IMR-90 (cell line): Measurements from ENCODE around the gene NTSR2. TPM values are rescaled to one million over a fixed set of nuclear protein-coding genes. Genes with fewer than 3 reads are reported as not detected.

Experiments used
- ATAC-seq: fragments of 200-7000 bp; cut with Tn5 transposase; 2 replicates; pipeline ENCODE4 v1.9.1; 2020; ENCODE audit warnings: low read depth, mild to moderate bottlenecking, moderate library complexity
- BruUV-seq: library from RNA; stranded (reverse); fragments of 400-500 nt; replicated peaks from 2 replicates; lab custom pipeline; 2021; lab: Mats Ljungman, UMichigan
- CTCF ChIA-PET: fragments of 300-600 bp; formaldehyde crosslinking; extraction: SDS; loops from one replicate; lab custom pipeline; 2021; ENCODE audit warnings: antibody characterized with exemption; lab: Yijun Ruan, JAX
- POLR2A ChIA-PET: fragments of 300-600 bp; sonication (Branson Sonifier 250); formaldehyde crosslinking; loops from one replicate; lab custom pipeline; 2022; ENCODE audit warnings: antibody characterized with exemption; ENCODE audit not compliant: unreplicated experiment; lab: Charles Lee
- DNase-seq: peaks from one replicate; pipeline ENCODE4 v3.0.0; 2013
- H2AFZ ChIP-seq: replicated peaks from 2 replicates; pipeline ENCODE3; 2013; ENCODE audit warnings: low read length, mild to moderate bottlenecking; ENCODE audit not compliant: poor library complexity
- H2AK5ac ChIP-seq: 2 replicates; pipeline ENCODE4 v1.6.1; 2013; ENCODE audit warnings: low read depth, low read length, inconsistent platforms
- H2AK9ac ChIP-seq: replicated peaks from 2 replicates; pipeline ENCODE3; 2013; ENCODE audit warnings: mild to moderate bottlenecking, low read depth, low read length, moderate library complexity; ENCODE audit not compliant: poor library complexity
- H2BK120ac ChIP-seq: 2 replicates; pipeline ENCODE4 v1.6.1; 2013; ENCODE audit warnings: low read depth, low read length, inconsistent platforms
- H2BK15ac ChIP-seq: 3 replicates; pipeline ENCODE4 v1.6.1; 2013; ENCODE audit warnings: low read depth, low read length, inconsistent platforms
- H2BK20ac ChIP-seq: 2 replicates; pipeline ENCODE4 v1.6.1; 2013; ENCODE audit warnings: low read depth, mild to moderate bottlenecking, inconsistent platforms, low read length, moderate library complexity
- H2BK5ac ChIP-seq: 2 replicates; pipeline ENCODE4 v1.6.1; 2013; ENCODE audit warnings: mild to moderate bottlenecking, low read depth, low read length, inconsistent platforms; ENCODE audit not compliant: poor library complexity, severe bottlenecking
- H3K14ac ChIP-seq: replicated peaks from 2 replicates; pipeline ENCODE4 v1.6.1; 2013; ENCODE audit warnings: low read depth, low read length, inconsistent platforms
- H3K18ac ChIP-seq: 2 replicates; pipeline ENCODE4 v1.6.1; 2013; ENCODE audit warnings: low read depth, low read length, control low read depth
- H3K23ac ChIP-seq: 2 replicates; pipeline ENCODE4 v1.6.1; 2013; ENCODE audit warnings: low read depth, low read length, inconsistent platforms
- H3K27ac ChIP-seq: 2 replicates; pipeline ENCODE4 v1.5.1; 2013; ENCODE audit warnings: mild to moderate bottlenecking, control low read depth, low read length; ENCODE audit not compliant: insufficient read depth
- H3K27me3 ChIP-seq: 2 replicates; pipeline ENCODE4 v1.6.1; 2013; ENCODE audit warnings: low read length; ENCODE audit not compliant: control insufficient read depth, insufficient read depth
- H3K36me3 ChIP-seq: 2 replicates; pipeline ENCODE4 v1.6.1; 2013; ENCODE audit warnings: low read length, mixed read lengths; ENCODE audit not compliant: control insufficient read depth, insufficient read depth
- H3K4ac ChIP-seq: 2 replicates; pipeline ENCODE4 v1.6.1; 2013; ENCODE audit warnings: low read depth, low read length, inconsistent platforms
- H3K4me1 ChIP-seq: 2 replicates; pipeline ENCODE4 v1.6.1; 2013; ENCODE audit warnings: low read length, mixed read lengths; ENCODE audit not compliant: control insufficient read depth, insufficient read depth
- H3K4me2 ChIP-seq: 2 replicates; pipeline ENCODE4 v1.6.1; 2013; ENCODE audit warnings: low read depth, mild to moderate bottlenecking, control low read depth, low read length, moderate library complexity
- H3K4me3 ChIP-seq: 2 replicates; pipeline ENCODE4 v1.5.1; 2013; ENCODE audit warnings: low read depth, mild to moderate bottlenecking, control low read depth, low read length, moderate library complexity; ENCODE audit not compliant: insufficient read depth
- H3K56ac ChIP-seq: 2 replicates; pipeline ENCODE4 v1.6.1; 2013; ENCODE audit warnings: low read length, inconsistent platforms; ENCODE audit not compliant: insufficient read depth; ENCODE audit errors: extremely low read depth
- H3K79me1 ChIP-seq, 2 experiments: 2 replicates each; pipeline ENCODE4 v1.6.1; 2013; ENCODE audit warnings: low read length in 2 of 2, inconsistent platforms in 1 of 2, low read depth in 1 of 2
- H3K9ac ChIP-seq: 2 replicates; pipeline ENCODE4 v1.6.1; 2013; ENCODE audit warnings: low read depth, low read length, control low read depth
- H3K9me1 ChIP-seq: 2 replicates; pipeline ENCODE4 v1.6.1; 2013; ENCODE audit warnings: low read length, inconsistent platforms; ENCODE audit not compliant: insufficient read depth
- H3K9me3 ChIP-seq: 2 replicates; pipeline ENCODE4 v1.6.1; 2013; ENCODE audit warnings: low read length; ENCODE audit not compliant: control insufficient read depth, insufficient read depth
- H4K20me1 ChIP-seq: 2 replicates; pipeline ENCODE4 v1.6.1; 2013; ENCODE audit warnings: low read length, inconsistent platforms; ENCODE audit not compliant: insufficient read depth
- H4K5ac ChIP-seq: 2 replicates; pipeline ENCODE4 v1.6.1; 2013; ENCODE audit warnings: mild to moderate bottlenecking, low read depth, low read length, control low read depth
- H4K8ac ChIP-seq, 2 experiments: 2 replicates each; pipeline ENCODE4 v1.6.1; 2013; ENCODE audit warnings: low read depth in 2 of 2, low read length in 2 of 2, control low read depth in 1 of 2, inconsistent platforms in 1 of 2
- H4K91ac ChIP-seq: 2 replicates; pipeline ENCODE4 v1.6.1; 2013; ENCODE audit warnings: low read depth, low read length, inconsistent platforms; ENCODE audit not compliant: insufficient read depth
- BHLHE40 ChIP-seq: fragments of 150-350 bp; IDR thresholded peaks from 2 replicates; pipeline ENCODE4 v1.6.1; 2016; ENCODE audit warnings: mild to moderate bottlenecking, low read depth, low read length
- CEBPB ChIP-seq: IDR thresholded peaks from 2 replicates; pipeline ENCODE4 v1.6.1; 2012; ENCODE audit warnings: low read depth, low read length, improper control_type of control experiment
- CHD1 ChIP-seq: IDR thresholded peaks from 2 replicates; pipeline ENCODE4 v1.6.1; 2012; ENCODE audit warnings: low read depth, low read length, improper control_type of control experiment
- FOS ChIP-seq: fragments of 150-350 bp; IDR thresholded peaks from 2 replicates; pipeline ENCODE4 v1.6.1; 2016; ENCODE audit warnings: low read depth, low read length
- MAFK ChIP-seq: IDR thresholded peaks from 2 replicates; pipeline ENCODE4 v1.6.1; 2012; ENCODE audit warnings: low read depth, low read length, improper control_type of control experiment
- MAZ ChIP-seq: IDR thresholded peaks from 2 replicates; pipeline ENCODE4 v1.6.1; 2012; ENCODE audit warnings: low read depth, mild to moderate bottlenecking, low read length, improper control_type of control experiment, moderate library complexity, borderline replicate concordance
- MXI1 ChIP-seq: IDR thresholded peaks from 2 replicates; pipeline ENCODE4 v1.6.1; 2012; ENCODE audit warnings: low read depth, mild to moderate bottlenecking, low read length, moderate library complexity, borderline replicate concordance
- NFE2L2 ChIP-seq: fragments of 150-350 bp; IDR thresholded peaks from 2 replicates; pipeline ENCODE4 v1.6.1; 2016; ENCODE audit warnings: low read depth, mild to moderate bottlenecking, low read length
- POLR2A ChIP-seq: IDR thresholded peaks from 2 replicates; pipeline ENCODE4 v1.6.1; 2012; ENCODE audit warnings: mild to moderate bottlenecking, low read depth, low read length
- RAD21 ChIP-seq: IDR thresholded peaks from 2 replicates; pipeline ENCODE4 v1.6.1; 2012; ENCODE audit warnings: low read length, improper control_type of control experiment
- RCOR1 ChIP-seq: IDR thresholded peaks from 2 replicates; pipeline ENCODE4 v1.6.1; 2012; ENCODE audit warnings: mild to moderate bottlenecking, low read length, improper control_type of control experiment; ENCODE audit not compliant: insufficient replicate concordance
- RFX5 ChIP-seq: IDR thresholded peaks from 2 replicates; pipeline ENCODE4 v1.8.0; 2012; ENCODE audit warnings: low read depth, mild to moderate bottlenecking, low read length, moderate library complexity
- SMC3 ChIP-seq: fragments of 150-350 bp; IDR thresholded peaks from 2 replicates; pipeline ENCODE4 v1.6.1; 2016; ENCODE audit warnings: low read depth, mild to moderate bottlenecking, antibody characterized with exemption, low read length, moderate library complexity
- WGBS, 2 experiments: methylation state at CpG; one replicate each; pipeline versions ENCODE4 v1.1.5 to v1.1.7; 2013; ENCODE audit warnings: missing lambda C conversion rate in 2 of 2; ENCODE audit not compliant: insufficient read length in 1 of 2; ENCODE audit errors: extremely low coverage in 2 of 2; 5-methylcytosine and 5-hydroxymethylcytosine counted together
- dilution Hi-C: fragments of 300-500 bp; cut with HindIII; formaldehyde crosslinking; loops from one replicate; pipeline ENCODE4 v1.14.3; 2018; ENCODE audit warnings: low sequenced_read_pairs; ENCODE audit not compliant: unreplicated experiment
- in situ Hi-C: fragments of 300-500 bp; cut with MboI; formaldehyde crosslinking; loops from 3 replicates; pipeline ENCODE4 v1.14.3; 2019; ENCODE audit warnings: low sequenced_read_pairs, inconsistent platforms, mixed read lengths
- intact Hi-C: fragments of 100-400 bp; cut with micrococcal nuclease; formaldehyde crosslinking; loops from 2 replicates; pipeline ENCODE4 v1.10.0; 2022
- polyA plus RNA-seq, 3 experiments: library from polyadenylated mRNA; depleted of rRNA; stranded (reverse); fragments of >200 nt; gene quantifications; 2 replicates each; pipeline ENCODE4 v1.2.3, GENCODE V29; 2012; ENCODE audit warnings: low replicate concordance in 1 of 3
- total RNA-seq: library from RNA; depleted of rRNA; stranded (reverse); fragments of >200 nt; gene quantifications from 2 replicates; pipeline ENCODE4 v1.2.3, GENCODE V29; 2012
- TF ChIP-seq, protein P1 (sequence below): fragments of 150-350 bp; IDR thresholded peaks from 2 replicates; pipeline ENCODE4 v1.6.1; 2016; ENCODE audit warnings: low read depth, mild to moderate bottlenecking, low read length, moderate library complexity, borderline replicate concordance
- TF ChIP-seq, protein P2 (sequence below): fragments of 150-350 bp; IDR thresholded peaks from 2 replicates; pipeline ENCODE4 v1.6.1; 2017; ENCODE audit warnings: mild to moderate bottlenecking, antibody characterized with exemption, low read length, low read depth
- TF ChIP-seq, protein P3 (sequence below): conservative IDR thresholded peaks from 2 replicates; pipeline ENCODE4 v1.5.1; 2012; ENCODE audit warnings: mild to moderate bottlenecking, low read depth, low read length, improper control_type of control experiment

The NTSR2 gene
- total and polyA plus RNA-seq, 2 of the 4 experiments (the other 2 are of a cell fraction), result not detected

DNA sequence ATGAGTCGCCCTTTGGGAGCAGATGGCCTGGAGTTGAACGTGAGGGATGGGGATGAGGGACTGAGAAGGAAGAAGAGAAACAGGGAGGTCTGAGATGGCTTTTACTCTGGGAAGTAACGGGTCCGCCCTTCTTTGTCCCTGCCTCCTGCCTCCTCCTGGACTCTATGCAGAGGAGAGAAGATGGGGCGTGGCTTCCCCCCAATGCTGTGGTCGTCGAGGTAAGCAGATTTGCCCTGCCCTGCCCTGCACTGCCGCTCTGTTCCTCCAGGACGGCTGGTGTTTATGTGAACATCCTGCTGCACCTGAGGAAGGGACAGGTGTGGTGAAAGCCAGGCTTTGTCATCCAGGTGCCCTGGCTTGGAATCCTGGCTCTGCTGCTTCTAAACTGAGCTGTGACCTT is 13.5 kb upstream of the NTSR2 start:
- BruUV-seq, result no TSS peak

More for the DNA sequence above, 13.5 kb upstream of the NTSR2 start:
- no peak overlapping the region for H2BK120ac ChIP-seq
- H3K56ac ChIP-seq, result no peak overlapping the region
- H4K20me1 ChIP-seq, result no peaks in the 10 kb centered on the region
- no peak overlapping the region for H2AFZ ChIP-seq
- no peak overlapping the region for H4K8ac ChIP-seq
- peaks cover 36% of the 10 kb centered on the region for H3K27me3 ChIP-seq
- no peaks in the 10 kb centered on the region for H3K9me3 ChIP-seq
- dilution Hi-C loops, result no loop called here
- no peak overlapping the region for H3K4ac ChIP-seq
- in situ Hi-C loops, result no loop called here
- no peak overlapping the region for H3K4me2 ChIP-seq
- no peak overlapping the region for H2BK15ac ChIP-seq
- H3K4me3 ChIP-seq, result no peak overlapping the region
- DNase-seq (no peak), ATAC-seq (no peak)
- no peaks in the 10 kb centered on the region for H3K9me1 ChIP-seq
- no peak overlapping the region for H3K23ac ChIP-seq
- no peak overlapping the region for H2BK5ac ChIP-seq
- no peak overlapping the region for H2AK5ac ChIP-seq
- no peak overlapping the region for H3K14ac ChIP-seq
- H2AK9ac ChIP-seq, result no peak overlapping the region
- H3K18ac ChIP-seq, result no peak overlapping the region
- no peaks in the 10 kb centered on the region for H3K36me3 ChIP-seq
- CTCF ChIA-PET, result interaction anchor here (0.6 kb wide), 1 partner anchor 800 kb away, joined by 9 read pairs; no protein-coding TSS in a partner anchor
- no peak overlapping the region for H3K9ac ChIP-seq
- no peak overlapping the region for H4K5ac ChIP-seq
- H3K4me1 ChIP-seq, result peaks cover 8% of the 10 kb centered on the region; the same call in 1 of the 2 replicates
- no peaks in the 10 kb centered on the region for H3K79me1 ChIP-seq
- intact Hi-C loops, result loop anchor here (5.0 kb wide), 1 partner anchor 206 kb away; no protein-coding TSS in a partner anchor
- no peak overlapping the region for H3K27ac ChIP-seq
- TF ChIP-seq FOS (no peak), CHD1 (no peak), MAFK (no peak), BHLHE40 (no peak), SMC3 (no peak), POLR2A (no peak), MXI1 (no peak), RFX5 (no peak), CEBPB (no peak), NFE2L2 (no peak), MAZ (no peak), RAD21 (no peak), RCOR1 (no peak)
- TF ChIP-seq, protein P1, sequence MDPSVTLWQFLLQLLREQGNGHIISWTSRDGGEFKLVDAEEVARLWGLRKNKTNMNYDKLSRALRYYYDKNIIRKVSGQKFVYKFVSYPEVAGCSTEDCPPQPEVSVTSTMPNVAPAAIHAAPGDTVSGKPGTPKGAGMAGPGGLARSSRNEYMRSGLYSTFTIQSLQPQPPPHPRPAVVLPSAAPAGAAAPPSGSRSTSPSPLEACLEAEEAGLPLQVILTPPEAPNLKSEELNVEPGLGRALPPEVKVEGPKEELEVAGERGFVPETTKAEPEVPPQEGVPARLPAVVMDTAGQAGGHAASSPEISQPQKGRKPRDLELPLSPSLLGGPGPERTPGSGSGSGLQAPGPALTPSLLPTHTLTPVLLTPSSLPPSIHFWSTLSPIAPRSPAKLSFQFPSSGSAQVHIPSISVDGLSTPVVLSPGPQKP, result no peak
- TF ChIP-seq, protein P2, sequence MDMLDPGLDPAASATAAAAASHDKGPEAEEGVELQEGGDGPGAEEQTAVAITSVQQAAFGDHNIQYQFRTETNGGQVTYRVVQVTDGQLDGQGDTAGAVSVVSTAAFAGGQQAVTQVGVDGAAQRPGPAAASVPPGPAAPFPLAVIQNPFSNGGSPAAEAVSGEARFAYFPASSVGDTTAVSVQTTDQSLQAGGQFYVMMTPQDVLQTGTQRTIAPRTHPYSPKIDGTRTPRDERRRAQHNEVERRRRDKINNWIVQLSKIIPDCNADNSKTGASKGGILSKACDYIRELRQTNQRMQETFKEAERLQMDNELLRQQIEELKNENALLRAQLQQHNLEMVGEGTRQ, result no peak
- TF ChIP-seq, protein P3, sequence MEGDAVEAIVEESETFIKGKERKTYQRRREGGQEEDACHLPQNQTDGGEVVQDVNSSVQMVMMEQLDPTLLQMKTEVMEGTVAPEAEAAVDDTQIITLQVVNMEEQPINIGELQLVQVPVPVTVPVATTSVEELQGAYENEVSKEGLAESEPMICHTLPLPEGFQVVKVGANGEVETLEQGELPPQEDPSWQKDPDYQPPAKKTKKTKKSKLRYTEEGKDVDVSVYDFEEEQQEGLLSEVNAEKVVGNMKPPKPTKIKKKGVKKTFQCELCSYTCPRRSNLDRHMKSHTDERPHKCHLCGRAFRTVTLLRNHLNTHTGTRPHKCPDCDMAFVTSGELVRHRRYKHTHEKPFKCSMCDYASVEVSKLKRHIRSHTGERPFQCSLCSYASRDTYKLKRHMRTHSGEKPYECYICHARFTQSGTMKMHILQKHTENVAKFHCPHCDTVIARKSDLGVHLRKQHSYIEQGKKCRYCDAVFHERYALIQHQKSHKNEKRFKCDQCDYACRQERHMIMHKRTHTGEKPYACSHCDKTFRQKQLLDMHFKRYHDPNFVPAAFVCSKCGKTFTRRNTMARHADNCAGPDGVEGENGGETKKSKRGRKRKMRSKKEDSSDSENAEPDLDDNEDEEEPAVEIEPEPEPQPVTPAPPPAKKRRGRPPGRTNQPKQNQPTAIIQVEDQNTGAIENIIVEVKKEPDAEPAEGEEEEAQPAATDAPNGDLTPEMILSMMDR, result no peak
- H4K91ac ChIP-seq, result no peak overlapping the region
- WGBS, 2 experiments, result 36% methylated on average over 2 of the region's 9 CpGs; no CpG with 5 or more reads in 1 of the 2 experiments
- POLR2A ChIA-PET, result no interaction called here
- H2BK20ac ChIP-seq, result no peak overlapping the region
